ENCODE measurements around the gene RASEF. TPM values are rescaled to one million over a fixed set of nuclear protein-coding genes. Genes with fewer than 3 reads are reported as not detected.

RASEF gene
- total RNA-seq, 4 donors from 2014 or later: 0.12 to 1.6 (median 0.65) TPM

GRCh38 chr9:82930116-82930515, 132.8 kb downstream of the RASEF start:
- no peak for TF ChIP-seq CTCF (IDR thresholded peaks at IDR 0.05)
- no peak for DNase-seq (ENCODE audit: low spot score)
- ATAC-seq (ENCODE audit: low FRiP score): no peak

Measured in omental fat pad (tissue), 4 donors.